GM18507 (cell line): Measurements from ENCODE around the gene MECR.
"Not testable (repeated sequence)": the region's sequence is repeated elsewhere in the genome, so short reads cannot be mapped to it uniquely, and the experiment has no call there.

Source experiments
- DNase-seq: peaks from one replicate; pipeline ENCODE4 v3.0.0; 2011; ENCODE audit warnings: low read depth; ENCODE audit not compliant: insufficient read length; ENCODE audit errors: extremely low spot score
- FAIRE-seq: peaks from 2 replicates; lab custom pipeline; 2011; peaks lifted over from hg19 to GRCh38; lab: Jason Lieb, UNC

The MECR gene

DNA sequence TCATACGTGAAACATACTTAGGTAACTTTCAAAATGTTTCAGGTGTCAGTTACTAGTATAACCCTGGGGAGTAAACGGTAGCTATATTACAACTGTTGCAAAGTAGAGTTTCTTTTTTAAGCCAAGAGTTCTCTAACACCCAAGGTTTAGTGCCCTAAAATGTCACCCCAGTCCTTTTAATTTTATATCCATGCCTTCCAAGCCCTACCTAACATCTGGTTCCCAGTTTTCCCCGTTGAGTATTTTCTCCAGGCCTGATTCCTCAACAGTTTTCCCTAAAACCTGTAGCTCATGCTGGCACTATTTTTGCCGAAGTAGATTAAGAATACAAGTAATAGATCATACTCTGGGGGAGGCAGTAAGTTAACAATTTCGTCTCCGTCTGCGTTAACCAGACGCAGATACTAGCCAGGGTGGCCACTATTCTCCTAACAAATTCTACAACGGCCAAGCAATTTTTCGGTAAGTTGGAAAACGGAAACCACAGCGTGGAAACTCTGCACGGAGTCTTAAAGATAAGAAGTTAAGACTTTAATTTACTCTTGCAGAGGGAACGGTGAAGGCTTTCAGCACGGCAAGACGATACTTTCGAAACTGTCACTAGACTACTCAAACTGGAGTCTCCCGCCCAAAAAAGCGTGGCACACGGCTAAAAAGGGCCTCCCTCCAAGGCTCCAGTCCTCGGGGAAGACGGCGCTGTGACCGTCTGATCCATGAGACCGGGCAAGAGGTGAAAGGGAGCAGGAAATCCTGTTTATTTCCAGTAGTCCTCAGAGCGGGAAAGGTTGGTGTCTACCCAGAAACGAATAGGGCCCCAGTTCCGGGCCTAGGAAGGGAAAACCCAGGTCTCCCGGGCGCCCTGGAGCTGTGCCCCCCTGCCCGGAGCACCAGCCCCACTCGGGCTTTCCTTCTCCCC is 50.0 kb downstream of the MECR start:
- DNase-seq (no peak), FAIRE-seq (peak; percentile 66)

DNA sequence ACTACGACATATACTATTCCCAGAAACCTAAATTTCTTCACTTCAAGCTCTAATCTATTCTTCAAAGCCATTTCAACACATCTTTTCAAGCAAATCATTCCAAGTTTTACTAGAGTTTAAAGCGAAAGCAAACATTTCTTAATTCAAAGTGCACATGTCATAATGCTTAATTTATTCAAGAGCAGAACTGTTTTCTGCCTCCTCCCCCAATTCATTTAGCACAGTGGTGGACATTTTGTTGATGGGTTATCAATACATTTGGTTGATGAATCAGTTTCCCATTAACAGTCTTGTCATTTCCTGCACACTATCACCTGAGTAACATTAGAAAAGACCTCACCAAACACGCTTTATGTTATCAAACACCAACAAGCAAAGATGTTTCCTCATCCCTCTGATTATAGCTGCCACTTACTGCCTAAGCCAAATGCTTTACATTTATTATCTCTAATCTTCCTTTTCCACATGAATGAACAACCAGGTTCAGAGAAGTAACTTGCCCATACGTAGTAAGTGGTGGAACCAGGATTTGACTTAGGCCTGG is 51.0 kb downstream of the MECR start:
- FAIRE-seq (no peak), DNase-seq (no peak)

DNA sequence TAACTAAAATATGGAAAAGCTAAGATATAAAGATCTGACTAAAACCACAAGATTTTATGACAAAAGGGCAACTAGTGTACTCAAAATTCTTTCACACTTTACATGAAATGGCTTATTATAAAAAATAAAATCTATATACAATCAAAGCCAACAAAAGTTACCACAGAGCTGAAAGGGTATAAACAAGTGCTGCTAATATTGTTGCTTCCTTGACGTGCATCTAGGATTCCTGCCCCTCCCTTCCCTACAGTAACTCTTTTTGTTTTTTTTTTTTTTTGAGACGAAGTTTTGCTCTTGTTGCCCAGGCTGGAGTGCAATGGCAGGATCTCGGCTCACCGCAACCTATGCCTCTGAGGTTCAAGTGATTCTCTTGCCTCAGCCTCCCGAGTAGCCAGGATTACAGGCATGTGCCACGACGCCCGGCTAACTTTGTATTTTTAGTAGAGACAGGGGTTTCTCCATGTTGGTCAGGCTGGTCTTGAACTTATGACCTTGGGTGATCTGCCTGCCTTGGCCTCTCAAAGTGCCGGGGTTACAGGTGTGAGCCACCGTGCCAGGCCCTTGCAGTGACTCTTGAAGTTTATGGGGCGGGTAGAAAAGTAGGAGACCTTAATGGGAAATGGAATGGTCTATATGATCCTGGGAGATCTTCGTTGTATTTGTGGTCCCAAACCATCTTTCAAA is 53.6 kb downstream of the MECR start:
- FAIRE-seq (no peak), DNase-seq (no peak)

DNA sequence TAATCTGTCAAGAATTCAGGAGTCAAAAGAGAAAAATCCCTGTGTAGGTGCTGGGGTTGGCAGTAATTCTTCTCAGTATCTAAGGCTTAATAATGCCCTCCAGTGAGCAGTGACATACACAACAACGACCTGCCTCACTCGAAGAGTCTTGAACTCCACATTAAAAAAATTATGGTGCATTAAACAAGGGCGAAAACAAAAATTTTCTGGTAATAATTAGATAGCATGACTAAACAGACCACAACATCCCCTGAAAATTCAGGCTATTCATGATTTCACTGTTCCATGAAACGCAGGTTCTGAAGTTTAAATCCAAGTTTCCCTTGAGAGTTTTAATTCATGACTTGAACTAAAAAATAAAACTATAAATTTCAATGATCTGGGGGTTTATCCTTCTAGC is 54.2 kb downstream of the MECR start:
- no peak for DNase-seq
- FAIRE-seq: no peak

DNA sequence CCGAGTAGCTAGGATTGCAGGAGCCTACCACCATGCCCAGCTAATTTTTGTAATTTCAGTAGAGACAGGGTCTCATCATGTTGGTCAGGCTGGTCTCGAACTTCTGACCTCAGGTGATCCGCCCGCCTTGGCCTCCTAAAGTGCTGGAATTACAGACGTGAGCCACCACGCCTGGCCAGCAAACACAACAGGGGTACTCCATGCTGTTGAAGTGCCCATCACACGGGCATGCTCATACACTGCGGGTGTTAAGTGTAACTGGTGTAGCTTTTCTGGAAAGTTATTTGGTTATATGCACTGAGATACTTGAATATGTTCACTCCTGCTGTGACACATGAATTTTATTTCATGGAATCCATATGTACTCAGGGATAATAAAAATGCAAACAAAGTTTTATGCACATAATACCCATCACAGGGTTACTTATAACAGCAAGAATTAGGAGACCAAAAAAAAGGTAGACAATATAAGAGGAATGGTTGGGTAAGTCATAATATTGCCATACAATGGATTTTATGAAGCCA is 58.3 kb downstream of the MECR start:
- no peak for DNase-seq
- no peak for FAIRE-seq

DNA sequence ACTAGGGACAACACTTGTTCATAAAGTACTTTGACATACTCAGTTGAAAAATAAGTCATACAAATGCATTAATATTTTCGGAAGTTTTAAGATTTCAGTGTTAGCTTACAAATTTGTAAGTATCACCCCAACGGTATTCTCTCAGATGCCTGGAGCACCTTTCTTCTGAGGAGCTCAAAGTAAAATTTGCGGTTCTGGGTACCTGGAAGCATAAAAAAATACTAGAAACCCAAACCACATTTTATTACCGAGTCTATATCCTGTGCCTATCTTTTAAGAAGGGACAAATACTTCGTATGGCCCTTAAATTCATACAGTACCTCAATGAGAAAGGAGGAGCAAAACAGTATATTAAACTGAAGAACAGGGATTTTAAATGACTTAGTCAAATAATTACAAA is 59.2 kb downstream of the MECR start:
- FAIRE-seq (peak; percentile 64), DNase-seq (no peak)

DNA sequence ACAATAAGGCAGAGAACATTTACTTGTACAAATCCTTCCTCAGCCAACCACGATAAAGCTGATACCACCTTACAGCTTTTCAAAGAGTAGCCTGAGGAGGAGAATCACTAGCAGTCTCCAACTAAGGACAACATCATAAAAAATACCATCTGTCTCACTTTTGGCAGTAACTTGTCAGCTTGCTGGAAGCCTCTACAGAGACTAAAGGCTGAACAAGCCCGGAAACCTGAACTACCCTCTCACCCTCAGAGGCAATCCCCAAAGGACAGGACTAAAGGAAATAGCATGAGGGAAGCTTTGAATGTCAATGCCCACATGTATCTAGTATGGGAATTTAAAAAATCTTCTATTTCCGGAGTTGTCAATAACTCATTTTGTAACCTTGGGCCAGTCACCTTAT is 59.6 kb downstream of the MECR start:
- DNase-seq (no peak), FAIRE-seq (no peak)

DNA sequence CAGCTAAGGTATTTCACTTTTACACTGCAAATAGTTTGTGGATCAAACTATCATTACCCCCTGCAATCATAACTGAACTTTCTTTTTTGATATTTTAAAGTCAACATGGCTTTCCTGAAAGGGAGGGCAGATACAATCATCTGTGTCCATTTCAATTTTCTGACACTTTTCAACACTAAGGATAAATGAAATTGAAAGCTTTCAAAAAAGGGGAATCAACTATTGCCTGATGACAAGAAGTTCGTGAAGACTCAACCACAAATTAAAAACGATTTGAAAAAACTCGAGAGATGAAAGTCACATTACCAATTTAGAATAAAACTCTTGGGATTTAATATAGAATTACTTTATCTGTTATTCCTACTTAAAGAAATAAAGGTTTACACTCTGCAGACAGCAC is 60.8 kb downstream of the MECR start:
- no peak for FAIRE-seq
- DNase-seq: no peak

DNA sequence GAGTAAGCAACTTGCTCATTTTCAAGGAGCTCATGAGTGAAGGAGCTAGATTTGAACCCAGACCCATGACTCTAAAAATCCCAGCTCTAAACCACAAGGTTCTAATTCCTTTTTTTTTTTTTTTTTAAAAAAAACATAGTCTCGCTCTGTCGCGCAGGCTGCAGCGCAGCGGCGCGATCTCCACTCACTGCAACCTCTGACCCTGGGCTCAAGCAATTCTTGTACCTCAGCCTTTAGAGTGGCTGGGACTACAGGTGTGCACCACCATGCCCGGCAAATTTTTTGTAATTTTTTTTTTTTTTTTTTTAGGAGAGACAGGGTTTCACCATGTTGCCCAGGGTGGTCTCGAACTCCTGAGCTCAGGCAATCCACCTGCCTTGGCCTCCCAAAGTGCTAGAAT is 62.8 kb downstream of the MECR start:
- no peak for FAIRE-seq
- no peak for DNase-seq

DNA sequence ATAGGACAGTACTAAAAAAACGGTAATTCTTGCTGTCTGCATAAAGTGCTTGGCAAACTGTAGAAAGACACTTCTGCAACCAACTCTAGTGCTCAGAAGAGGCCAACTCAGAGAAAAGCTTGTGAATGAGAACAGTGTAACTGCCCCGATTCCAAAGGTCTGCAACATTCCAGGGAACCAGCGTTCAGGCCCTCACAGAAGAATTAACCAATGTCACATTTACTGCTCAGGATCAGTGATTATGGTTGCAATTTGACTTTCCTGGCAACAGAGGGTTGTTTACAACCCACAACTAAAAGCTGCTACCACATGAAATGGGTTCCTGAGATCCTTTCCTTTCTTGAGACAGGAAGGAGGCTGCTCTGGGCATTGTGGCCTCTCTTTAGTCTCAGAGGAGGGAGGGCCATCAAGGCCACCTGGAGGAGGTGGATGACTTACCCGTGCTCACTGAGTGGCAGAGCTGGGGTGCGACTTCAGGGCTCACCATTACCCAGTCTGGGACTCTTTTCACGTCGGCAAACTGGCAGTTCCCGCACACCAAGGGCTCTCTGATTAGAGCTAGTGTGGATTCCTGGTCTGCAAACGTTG is 64.3 kb downstream of the MECR start:
- FAIRE-seq (no peak), DNase-seq (no peak)

DNA sequence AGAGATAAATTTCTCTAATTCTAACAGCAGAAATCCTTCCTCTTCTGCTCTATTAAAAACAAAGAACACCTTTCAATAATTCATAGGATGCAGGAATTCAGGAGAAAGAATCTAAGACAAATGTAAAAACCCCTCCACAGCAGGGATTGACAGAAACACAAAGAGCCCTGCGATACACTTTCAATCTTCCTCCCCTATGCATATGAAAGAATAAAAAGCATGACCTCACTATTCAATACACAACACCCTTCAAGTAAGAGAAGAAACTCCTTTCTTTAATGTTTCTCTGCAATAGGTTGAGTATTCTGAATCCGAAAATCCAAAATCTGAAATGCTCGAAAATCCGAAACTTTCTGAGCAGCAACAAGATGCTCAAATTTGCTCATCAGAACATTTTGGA is 66.1 kb downstream of the MECR start:
- DNase-seq (no peak), FAIRE-seq (no peak)

DNA sequence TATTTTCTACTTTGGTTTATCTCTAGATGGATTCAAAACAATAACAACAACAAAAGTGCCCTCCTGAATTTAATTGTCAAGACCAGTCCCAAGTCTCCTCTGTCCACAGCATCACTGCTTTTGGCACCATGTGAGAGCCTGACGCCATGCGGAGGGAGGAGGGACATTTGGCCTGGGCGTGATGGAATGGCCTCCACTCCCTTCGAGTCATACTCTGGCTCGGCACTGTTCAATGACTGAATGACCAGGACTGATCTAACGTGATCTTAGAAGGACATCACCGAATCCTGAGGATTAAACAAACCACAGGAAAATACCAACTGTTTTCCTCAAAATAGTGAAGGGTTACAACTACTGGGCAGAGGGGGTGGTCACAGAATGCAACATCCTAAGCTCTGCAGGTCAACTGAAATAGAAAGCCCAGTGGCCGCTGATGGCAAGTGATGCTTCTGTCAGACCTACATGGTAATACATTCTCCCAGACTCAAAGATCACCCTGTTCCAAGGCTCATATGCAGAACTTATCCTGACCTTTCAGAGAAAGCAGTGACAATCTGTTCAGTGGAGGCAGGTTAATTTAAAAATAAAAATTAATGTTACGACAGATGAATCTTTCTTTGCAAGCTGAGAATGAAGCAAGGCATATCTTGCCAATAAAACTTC is 68.1 kb downstream of the MECR start:
- DNase-seq (no peak), FAIRE-seq (no peak)

DNA sequence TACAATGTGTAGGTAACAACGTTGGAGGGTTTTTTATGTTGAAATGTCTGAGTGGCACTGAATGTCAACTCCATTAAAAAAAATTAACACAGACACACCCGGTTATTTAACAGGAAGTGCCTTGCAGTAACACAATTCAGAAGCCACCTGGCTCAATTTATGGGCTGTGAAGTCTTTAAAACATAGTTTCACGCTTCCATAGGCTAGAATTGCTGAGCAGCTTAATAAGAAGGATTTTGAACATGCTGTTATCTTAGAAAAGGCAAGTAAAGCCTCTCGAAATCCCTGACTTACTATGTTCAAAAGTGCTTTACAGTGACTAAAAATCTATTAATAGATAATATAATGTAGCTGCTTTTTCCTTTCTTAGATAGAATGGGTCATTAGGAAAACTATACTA is 68.7 kb downstream of the MECR start:
- DNase-seq (no peak), FAIRE-seq (no peak)

DNA sequence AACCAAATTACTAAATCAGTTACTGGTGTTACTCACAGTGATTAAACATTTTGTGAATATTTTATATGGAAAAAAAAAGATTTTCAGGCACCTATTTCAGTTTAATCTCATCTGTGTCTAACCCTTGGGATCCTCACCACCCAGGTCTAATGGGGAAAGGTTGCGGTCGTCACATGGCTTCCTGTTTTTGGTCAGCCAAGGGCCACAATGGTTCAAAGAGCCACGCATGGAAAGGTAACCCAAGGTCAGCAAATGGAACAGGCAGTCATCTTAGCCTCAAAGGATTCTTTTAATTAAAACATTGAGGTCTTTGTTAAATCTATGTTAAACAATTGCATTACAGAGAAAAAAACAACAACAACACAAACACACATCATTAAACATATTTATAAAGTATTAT is 71.0 kb downstream of the MECR start:
- FAIRE-seq (no peak), DNase-seq (no peak)

DNA sequence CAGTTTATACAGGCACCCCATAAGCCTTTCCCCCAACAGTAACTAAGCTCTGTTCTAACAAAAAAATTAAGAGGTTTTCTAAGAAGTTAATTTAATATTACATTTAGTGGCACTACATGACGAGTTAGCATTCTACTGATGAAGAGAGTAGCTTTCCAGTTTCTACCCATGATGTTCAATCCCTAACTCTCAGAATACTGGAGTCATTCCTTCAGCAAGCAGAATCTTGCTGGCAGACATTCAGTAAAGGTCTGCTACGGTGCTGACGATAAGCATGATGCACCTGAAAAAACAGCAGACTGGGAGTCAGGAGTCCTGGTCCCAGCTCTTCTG is 73.5 kb downstream of the MECR start:
- DNase-seq (no peak), FAIRE-seq (no peak)

DNA sequence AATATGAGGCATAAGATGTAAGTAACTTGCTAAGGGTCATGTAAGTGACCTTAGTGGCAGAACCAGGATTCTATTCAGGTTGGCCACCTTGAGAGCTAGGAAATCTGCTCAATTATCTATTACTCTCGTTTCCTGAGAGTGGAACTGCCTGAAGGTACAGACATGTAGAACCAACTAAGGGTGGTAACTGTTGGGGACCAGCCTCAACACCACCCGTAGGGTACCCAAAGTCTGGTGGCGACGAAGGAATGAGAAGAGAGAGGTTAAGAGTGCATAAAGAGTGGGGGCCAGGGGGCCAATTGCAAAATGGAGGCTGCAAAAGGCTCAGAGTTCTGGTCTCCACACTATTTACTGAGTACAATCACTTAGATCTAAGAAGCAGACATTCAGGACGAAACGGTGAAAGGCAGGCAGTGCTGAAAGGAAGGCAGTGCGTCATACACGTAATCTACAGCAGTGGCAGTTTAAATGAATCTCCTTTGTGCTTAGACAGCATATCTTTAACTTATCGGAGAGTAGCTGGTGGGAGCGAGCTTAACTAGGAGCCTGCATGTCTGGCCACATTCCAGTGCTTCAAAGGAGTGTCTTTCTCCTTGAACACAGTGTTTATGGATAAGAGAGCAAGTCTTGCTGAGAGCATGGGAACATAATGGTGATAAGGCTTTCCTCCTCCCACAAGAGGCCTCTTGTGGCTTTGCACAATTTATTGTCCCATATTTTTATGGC is 74.0 kb downstream of the MECR start:
- DNase-seq: no peak
- FAIRE-seq: no peak

DNA sequence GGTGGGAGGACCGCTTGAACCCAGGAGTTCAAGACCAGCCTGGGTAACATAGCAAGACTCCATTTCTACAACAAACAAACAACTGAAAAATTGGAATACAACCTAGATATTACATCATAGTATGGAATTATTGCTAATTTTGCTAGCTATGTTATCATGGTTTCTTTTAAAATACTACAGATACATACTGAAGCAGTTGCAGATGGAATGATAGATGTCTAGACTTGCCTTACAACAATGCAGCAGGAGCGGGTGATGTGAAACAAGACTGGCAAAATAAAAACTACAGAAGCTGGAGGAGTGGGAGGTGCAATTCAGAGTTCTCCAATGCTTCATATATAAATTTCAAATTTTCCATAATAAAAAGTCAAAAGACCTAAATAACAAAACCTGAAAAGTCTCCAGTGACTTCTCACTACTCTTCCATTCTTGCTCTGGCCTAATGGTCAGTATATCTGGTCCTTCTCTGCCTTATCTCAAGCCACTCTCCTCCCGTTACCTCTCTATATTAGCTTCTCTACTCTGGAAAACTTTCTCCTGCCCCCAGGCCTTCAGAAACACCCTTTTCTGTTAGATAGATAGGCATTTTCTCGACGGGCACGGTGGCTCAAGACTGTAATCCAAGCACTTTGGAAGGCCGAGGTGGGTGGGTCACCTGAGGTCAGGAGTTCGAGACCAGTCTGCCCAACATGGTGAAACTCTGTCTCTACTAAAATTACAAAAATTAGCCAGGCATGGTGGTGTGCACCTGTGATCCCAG is 78.5 kb downstream of the MECR start:
- FAIRE-seq: no peak

DNA sequence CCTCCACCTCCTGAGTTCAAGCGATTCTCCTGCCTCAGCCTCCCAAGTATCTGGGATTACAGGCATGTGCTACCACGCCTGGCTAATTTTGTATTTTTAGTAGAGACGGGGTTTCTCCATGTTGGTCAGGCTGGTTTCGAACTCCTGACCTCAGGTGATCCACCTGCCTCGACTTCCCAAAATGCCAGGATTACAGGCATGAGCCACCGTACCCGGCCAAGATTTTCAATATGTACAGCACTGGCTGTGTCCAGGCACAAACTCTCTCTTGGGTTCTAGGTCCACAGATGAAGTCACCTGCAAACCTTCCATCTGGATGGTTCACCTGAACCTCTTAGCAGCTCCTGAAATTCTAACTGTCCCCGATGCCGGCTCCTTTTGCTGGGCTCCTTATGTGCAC is 80.4 kb downstream of the MECR start:
- DNase-seq: not testable (repeated sequence)

More for the DNA sequence above, 78.5 kb downstream of the MECR start:
- DNase-seq: no peak

More for the DNA sequence above, 80.4 kb downstream of the MECR start:
- FAIRE-seq: not testable (repeated sequence)
